ENCODE data around the gene RTL1.

Gene RTL1

GRCh38 chr14:100903672-100904185 lies at the start of gene RTL1:
TSS of gene RTL1 (minus strand) at chr14:100903722. CDS start at chr14:100884788, 18,934 bp downstream.
- H3K9ac ChIP-seq (ENCODE audit: low read length in 5 of 5), result no peak within 1 kb of the TSS
- H3K27me3 ChIP-seq (ENCODE audit: control insufficient read depth in 5 of 5, insufficient read depth in 4 of 5, low read length in 5 of 5), result peaks cover 18 to 61% (median 35%) of the 10 kb centered on the region in 5 donors
- no peak within 1 kb of the TSS for H3K27ac ChIP-seq (ENCODE audit: low read depth, low read length)
- peaks cover 3 to 24% (median 23%) of the 10 kb centered on the region in 5 donors for H3K4me1 ChIP-seq (ENCODE audit: control insufficient read depth in 5 of 5, insufficient read depth in 5 of 5, low read length in 5 of 5)
- H3K4me3 ChIP-seq (ENCODE audit: low read depth in 1 of 5, low read length in 5 of 5), result no peak within 1 kb of the TSS
- peaks cover 0 to 2% (median 0%) of the 10 kb centered on the region in 5 donors for H3K36me3 ChIP-seq (ENCODE audit: control insufficient read depth in 5 of 5, insufficient read depth in 5 of 5, low read length in 5 of 5)
- H3K9me3 ChIP-seq (ENCODE audit: control insufficient read depth in 5 of 5, low read length in 5 of 5), result peaks cover 0 to 6% (median 3%) of the 10 kb centered on the region in 5 donors

GRCh38 chr14:100950024-100950423 lies 46.5 kb upstream of the RTL1 start:
- H3K27ac ChIP-seq (ENCODE audit: low read depth, low read length), result no peak overlapping the region
- H3K9me3 ChIP-seq (ENCODE audit: control insufficient read depth in 5 of 5, low read length in 5 of 5), result no peaks in the 10 kb centered on the region
- H3K36me3 ChIP-seq (ENCODE audit: control insufficient read depth in 5 of 5, insufficient read depth in 5 of 5, low read length in 5 of 5), result no peaks in the 10 kb centered on the region
- no peaks in the 10 kb centered on the region for H3K27me3 ChIP-seq (ENCODE audit: control insufficient read depth in 5 of 5, insufficient read depth in 4 of 5, low read length in 5 of 5)
- H3K4me3 ChIP-seq (ENCODE audit: low read depth in 1 of 5, low read length in 5 of 5), result no peak overlapping the region
- no peaks in the 10 kb centered on the region for H3K4me1 ChIP-seq (ENCODE audit: control insufficient read depth in 5 of 5, insufficient read depth in 5 of 5, low read length in 5 of 5)
- H3K9ac ChIP-seq (ENCODE audit: low read length in 5 of 5), result no peak overlapping the region

- no peaks in the 10 kb centered on the region for H3K4me1 ChIP-seq (ENCODE audit: control insufficient read depth in 5 of 5, insufficient read depth in 5 of 5, low read length in 5 of 5)
- no peak overlapping the region for H3K4me3 ChIP-seq (ENCODE audit: low read depth in 1 of 5, low read length in 5 of 5)
- H3K36me3 ChIP-seq (ENCODE audit: control insufficient read depth in 5 of 5, insufficient read depth in 5 of 5, low read length in 5 of 5), result no peaks in the 10 kb centered on the region
- H3K9me3 ChIP-seq (ENCODE audit: control insufficient read depth in 5 of 5, low read length in 5 of 5), result no peaks in the 10 kb centered on the region
- no peak overlapping the region for H3K9ac ChIP-seq (ENCODE audit: low read length in 5 of 5)
- H3K27ac ChIP-seq (ENCODE audit: low read depth, low read length), result no peak overlapping the region
- H3K27me3 ChIP-seq (ENCODE audit: control insufficient read depth in 5 of 5, insufficient read depth in 4 of 5, low read length in 5 of 5), result no peaks in the 10 kb centered on the region
Observed at GRCh38 chr14:100944052-100944451, 40.5 kb upstream of the RTL1 start.

- no peak overlapping the region for H3K9ac ChIP-seq (ENCODE audit: low read length in 5 of 5)
- no peaks in the 10 kb centered on the region for H3K4me1 ChIP-seq (ENCODE audit: control insufficient read depth in 5 of 5, insufficient read depth in 5 of 5, low read length in 5 of 5)
- H3K27me3 ChIP-seq (ENCODE audit: control insufficient read depth in 5 of 5, insufficient read depth in 4 of 5, low read length in 5 of 5), result peaks cover 0 to 3% (median 0%) of the 10 kb centered on the region in 5 donors
- no peak overlapping the region for H3K4me3 ChIP-seq (ENCODE audit: low read depth in 1 of 5, low read length in 5 of 5)
- no peak overlapping the region for H3K27ac ChIP-seq (ENCODE audit: low read depth, low read length)
- H3K36me3 ChIP-seq (ENCODE audit: control insufficient read depth in 5 of 5, insufficient read depth in 5 of 5, low read length in 5 of 5), result no peaks in the 10 kb centered on the region
- peaks cover 2 to 12% (median 5%) of the 10 kb centered on the region in 5 donors for H3K9me3 ChIP-seq (ENCODE audit: control insufficient read depth in 5 of 5, low read length in 5 of 5)
Observed at GRCh38 chr14:100930270-100930669, 26.7 kb upstream of the RTL1 start.

- Histone ChIP-seq H3K4me1 (ENCODE audit: control insufficient read depth in 5 of 5, insufficient read depth in 5 of 5, low read length in 5 of 5) (no peaks in the 10 kb centered on the region), H3K9me3 (ENCODE audit: control insufficient read depth in 5 of 5, low read length in 5 of 5) (peaks cover 0 to 4% (median 0%) of the 10 kb centered on the region in 5 donors), H3K27me3 (ENCODE audit: control insufficient read depth in 5 of 5, insufficient read depth in 4 of 5, low read length in 5 of 5) (peaks cover 0 to 9% (median 2%) of the 10 kb centered on the region in 5 donors), H3K36me3 (ENCODE audit: control insufficient read depth in 5 of 5, insufficient read depth in 5 of 5, low read length in 5 of 5) (no peaks in the 10 kb centered on the region), H3K4me3 (ENCODE audit: low read depth in 1 of 5, low read length in 5 of 5) (no peak overlapping the region), H3K27ac (ENCODE audit: low read depth, low read length) (no peak overlapping the region), H3K9ac (ENCODE audit: low read length in 5 of 5) (no peak overlapping the region)
Observed at GRCh38 chr14:100915560-100915959, 12.0 kb upstream of the RTL1 start.

- Histone ChIP-seq H3K9ac (ENCODE audit: low read length in 5 of 5) (no peak overlapping the region), H3K27me3 (ENCODE audit: control insufficient read depth in 5 of 5, insufficient read depth in 4 of 5, low read length in 5 of 5) (peaks cover 0 to 9% (median 2%) of the 10 kb centered on the region in 5 donors), H3K4me1 (ENCODE audit: control insufficient read depth in 5 of 5, insufficient read depth in 5 of 5, low read length in 5 of 5) (no peaks in the 10 kb centered on the region), H3K4me3 (ENCODE audit: low read depth in 1 of 5, low read length in 5 of 5) (no peak overlapping the region), H3K27ac (ENCODE audit: low read depth, low read length) (no peak overlapping the region), H3K9me3 (ENCODE audit: control insufficient read depth in 5 of 5, low read length in 5 of 5) (peaks cover 0 to 4% (median 0%) of the 10 kb centered on the region in 5 donors), H3K36me3 (ENCODE audit: control insufficient read depth in 5 of 5, insufficient read depth in 5 of 5, low read length in 5 of 5) (no peaks in the 10 kb centered on the region)
Observed at GRCh38 chr14:100914597-100915021, 11.1 kb upstream of the RTL1 start.

GRCh38 chr14:100911665-100912316 lies 8.3 kb upstream of the RTL1 start:
- Histone ChIP-seq H3K9me3 (ENCODE audit: control insufficient read depth in 5 of 5, low read length in 5 of 5) (peaks cover 0 to 4% (median 0%) of the 10 kb centered on the region in 5 donors), H3K9ac (ENCODE audit: low read length in 5 of 5) (no peak overlapping the region), H3K27me3 (ENCODE audit: control insufficient read depth in 5 of 5, insufficient read depth in 4 of 5, low read length in 5 of 5) (peaks cover 0 to 10% (median 8%) of the 10 kb centered on the region in 5 donors), H3K36me3 (ENCODE audit: control insufficient read depth in 5 of 5, insufficient read depth in 5 of 5, low read length in 5 of 5) (no peaks in the 10 kb centered on the region), H3K27ac (ENCODE audit: low read depth, low read length) (no peak overlapping the region), H3K4me1 (ENCODE audit: control insufficient read depth in 5 of 5, insufficient read depth in 5 of 5, low read length in 5 of 5) (no peaks in the 10 kb centered on the region), H3K4me3 (ENCODE audit: low read depth in 1 of 5, low read length in 5 of 5) (no peak overlapping the region)

- Histone ChIP-seq H3K9me3 (ENCODE audit: control insufficient read depth in 5 of 5, low read length in 5 of 5) (peaks cover 0 to 4% (median 0%) of the 10 kb centered on the region in 5 donors), H3K36me3 (ENCODE audit: control insufficient read depth in 5 of 5, insufficient read depth in 5 of 5, low read length in 5 of 5) (no peaks in the 10 kb centered on the region), H3K9ac (ENCODE audit: low read length in 5 of 5) (no peak overlapping the region), H3K4me1 (ENCODE audit: control insufficient read depth in 5 of 5, insufficient read depth in 5 of 5, low read length in 5 of 5) (no peaks in the 10 kb centered on the region), H3K4me3 (ENCODE audit: low read depth in 1 of 5, low read length in 5 of 5) (no peak overlapping the region), H3K27me3 (ENCODE audit: control insufficient read depth in 5 of 5, insufficient read depth in 4 of 5, low read length in 5 of 5) (peaks cover 0 to 15% (median 14%) of the 10 kb centered on the region in 5 donors), H3K27ac (ENCODE audit: low read depth, low read length) (no peak overlapping the region)
Observed at GRCh38 chr14:100910888-100911664, 7.6 kb upstream of the RTL1 start.

GRCh38 chr14:100909439-100909838 lies 5.9 kb upstream of the RTL1 start:
- Histone ChIP-seq H3K27me3 (ENCODE audit: control insufficient read depth in 5 of 5, insufficient read depth in 4 of 5, low read length in 5 of 5) (peaks cover 0 to 20% (median 15%) of the 10 kb centered on the region in 5 donors), H3K4me1 (ENCODE audit: control insufficient read depth in 5 of 5, insufficient read depth in 5 of 5, low read length in 5 of 5) (no peaks in the 10 kb centered on the region), H3K4me3 (ENCODE audit: low read depth in 1 of 5, low read length in 5 of 5) (no peak overlapping the region), H3K36me3 (ENCODE audit: control insufficient read depth in 5 of 5, insufficient read depth in 5 of 5, low read length in 5 of 5) (no peaks in the 10 kb centered on the region), H3K9me3 (ENCODE audit: control insufficient read depth in 5 of 5, low read length in 5 of 5) (no peaks in the 10 kb centered on the region), H3K27ac (ENCODE audit: low read depth, low read length) (no peak overlapping the region), H3K9ac (ENCODE audit: low read length in 5 of 5) (no peak overlapping the region)

- no peak overlapping the region for H3K4me3 ChIP-seq (ENCODE audit: low read depth in 1 of 5, low read length in 5 of 5)
- H3K9me3 ChIP-seq (ENCODE audit: control insufficient read depth in 5 of 5, low read length in 5 of 5), result no peaks in the 10 kb centered on the region
- H3K4me1 ChIP-seq (ENCODE audit: control insufficient read depth in 5 of 5, insufficient read depth in 5 of 5, low read length in 5 of 5), result no peaks in the 10 kb centered on the region
- no peak overlapping the region for H3K27ac ChIP-seq (ENCODE audit: low read depth, low read length)
- H3K27me3 ChIP-seq (ENCODE audit: control insufficient read depth in 5 of 5, insufficient read depth in 4 of 5, low read length in 5 of 5), result peaks cover 10 to 33% (median 29%) of the 10 kb centered on the region in 5 donors
- H3K9ac ChIP-seq (ENCODE audit: low read length in 5 of 5), result no peak overlapping the region
- no peaks in the 10 kb centered on the region for H3K36me3 ChIP-seq (ENCODE audit: control insufficient read depth in 5 of 5, insufficient read depth in 5 of 5, low read length in 5 of 5)
Observed at GRCh38 chr14:100907240-100907639, 3.7 kb upstream of the RTL1 start.
